ENCODE results near the gene ACKR2.

Gene ACKR2

DNA sequence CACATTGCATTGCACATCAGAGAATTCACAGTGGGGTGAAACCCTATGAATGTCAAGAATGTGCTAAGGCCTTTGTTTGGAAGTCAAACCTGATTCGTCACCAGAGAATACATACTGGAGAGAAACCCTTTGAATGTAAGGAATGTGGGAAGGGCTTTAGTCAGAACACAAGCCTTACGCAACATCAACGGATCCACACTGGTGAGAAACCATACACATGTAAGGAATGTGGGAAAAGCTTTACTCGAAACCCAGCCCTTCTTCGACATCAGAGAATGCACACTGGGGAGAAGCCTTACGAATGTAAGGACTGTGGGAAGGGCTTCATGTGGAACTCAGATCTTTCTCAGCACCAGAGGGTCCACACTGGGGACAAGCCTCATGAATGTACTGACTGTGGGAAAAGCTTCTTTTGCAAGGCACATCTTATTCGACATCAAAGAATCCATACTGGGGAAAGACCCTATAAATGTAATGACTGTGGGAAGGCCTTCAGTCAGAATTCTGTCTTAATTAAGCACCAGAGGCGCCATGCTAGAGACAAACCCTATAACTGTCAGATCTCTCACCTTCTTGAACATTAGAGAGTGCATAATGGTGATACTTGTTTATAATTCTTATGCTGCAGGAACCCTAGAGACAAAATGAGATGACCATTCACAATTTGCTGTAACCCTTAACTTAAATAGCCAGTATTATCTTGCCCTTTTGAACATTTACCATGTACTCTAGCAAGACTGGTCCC, 105.7 kb downstream of the ACKR2 start:
- H4K20me1 ChIP-seq (ENCODE audit: insufficient read depth), result no peaks in the 10 kb centered on the region
- H3K79me2 ChIP-seq (ENCODE audit: insufficient read depth, low read depth), result no peaks in the 10 kb centered on the region
- TF ChIP-seq, protein P1, sequence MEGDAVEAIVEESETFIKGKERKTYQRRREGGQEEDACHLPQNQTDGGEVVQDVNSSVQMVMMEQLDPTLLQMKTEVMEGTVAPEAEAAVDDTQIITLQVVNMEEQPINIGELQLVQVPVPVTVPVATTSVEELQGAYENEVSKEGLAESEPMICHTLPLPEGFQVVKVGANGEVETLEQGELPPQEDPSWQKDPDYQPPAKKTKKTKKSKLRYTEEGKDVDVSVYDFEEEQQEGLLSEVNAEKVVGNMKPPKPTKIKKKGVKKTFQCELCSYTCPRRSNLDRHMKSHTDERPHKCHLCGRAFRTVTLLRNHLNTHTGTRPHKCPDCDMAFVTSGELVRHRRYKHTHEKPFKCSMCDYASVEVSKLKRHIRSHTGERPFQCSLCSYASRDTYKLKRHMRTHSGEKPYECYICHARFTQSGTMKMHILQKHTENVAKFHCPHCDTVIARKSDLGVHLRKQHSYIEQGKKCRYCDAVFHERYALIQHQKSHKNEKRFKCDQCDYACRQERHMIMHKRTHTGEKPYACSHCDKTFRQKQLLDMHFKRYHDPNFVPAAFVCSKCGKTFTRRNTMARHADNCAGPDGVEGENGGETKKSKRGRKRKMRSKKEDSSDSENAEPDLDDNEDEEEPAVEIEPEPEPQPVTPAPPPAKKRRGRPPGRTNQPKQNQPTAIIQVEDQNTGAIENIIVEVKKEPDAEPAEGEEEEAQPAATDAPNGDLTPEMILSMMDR (conservative IDR thresholded peaks at IDR 0.05; ENCODE audit: low read depth, low read length), result no peak
- H3K4me2 ChIP-seq, result no peak overlapping the region
- no peak overlapping the region for H2AFZ ChIP-seq (ENCODE audit: low read depth)
- no peak overlapping the region for H3K4me3 ChIP-seq (IDR thresholded peaks at IDR 0.05; ENCODE audit: insufficient read depth, low read depth, low read length)
- H3K4me1 ChIP-seq (ENCODE audit: low read depth, poor library complexity, severe bottlenecking), result no peaks in the 10 kb centered on the region
- H3K27me3 ChIP-seq (ENCODE audit: insufficient read depth, low read depth), result no peaks in the 10 kb centered on the region
- no peak overlapping the region for H3K27ac ChIP-seq
- no peaks in the 10 kb centered on the region for H3K36me3 ChIP-seq (ENCODE audit: insufficient read depth)
- H3K9ac ChIP-seq, result no peak overlapping the region

Measured in KMS-11 (cell line).